SK-N-SH treated with all-trans-retinoic acid at 6 μM for 48 hours (cell line): ENCODE data around the gene SAFB2.

ENCODE experiments used
- ARNTL ChIP-seq: fragments of 450-650 bp; formaldehyde crosslinking; IDR thresholded peaks from 2 replicates; pipeline ENCODE4 v1.5.0; 2020; ENCODE audit warnings: low read depth, mild to moderate bottlenecking, moderate library complexity, borderline replicate concordance
- PPARA ChIP-seq: fragments of 250-450 bp; sonication (Bioruptor Pico); IDR thresholded peaks from 2 replicates; pipeline ENCODE4 v1.5.0; 2020; ENCODE audit warnings: mild to moderate bottlenecking, borderline replicate concordance
- ZFP3 ChIP-seq: fragments of 250-450 bp; sonication (Bioruptor Pico); IDR thresholded peaks from 2 replicates; pipeline ENCODE4 v1.5.0; 2020; ENCODE audit warnings: mild to moderate bottlenecking, moderate library complexity
- ZFP30 ChIP-seq: fragments of 450-650 bp; formaldehyde crosslinking; IDR thresholded peaks from 2 replicates; pipeline ENCODE4 v1.5.0; 2022; ENCODE audit warnings: mild to moderate bottlenecking, moderate library complexity
- TF ChIP-seq, protein P1 (sequence below): fragments of 250-450 bp; sonication (Bioruptor Pico); IDR thresholded peaks from 2 replicates; pipeline ENCODE4 v1.5.0; 2020; ENCODE audit warnings: mild to moderate bottlenecking, moderate library complexity

DNA sequence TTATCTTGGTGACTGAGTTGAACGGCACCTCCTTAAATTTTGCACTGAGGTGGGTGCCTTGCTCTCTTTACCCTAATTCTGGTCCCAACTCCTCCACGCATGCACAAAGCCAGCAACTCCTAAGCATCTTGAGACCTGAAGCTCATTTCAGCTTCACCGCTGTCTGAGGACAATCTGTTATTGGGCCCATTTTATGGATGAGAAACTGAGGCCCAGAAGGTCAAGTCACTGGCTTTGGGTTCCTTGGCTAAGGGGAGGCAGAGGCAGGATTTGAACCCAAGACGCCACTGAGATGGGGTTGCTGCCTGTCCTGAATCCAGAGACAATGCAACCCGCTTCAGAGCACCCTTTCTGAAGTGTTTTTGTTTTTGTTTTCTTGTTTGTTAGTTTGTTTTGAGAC lies 77.5 kb downstream of the SAFB2 start:
- TF ChIP-seq ARNTL (no peak), ZFP3 (CRISPR knock-in tag) (no peak), PPARA (CRISPR knock-in tag) (no peak), ZFP30 (CRISPR knock-in tag) (no peak)
- TF ChIP-seq, protein P1, sequence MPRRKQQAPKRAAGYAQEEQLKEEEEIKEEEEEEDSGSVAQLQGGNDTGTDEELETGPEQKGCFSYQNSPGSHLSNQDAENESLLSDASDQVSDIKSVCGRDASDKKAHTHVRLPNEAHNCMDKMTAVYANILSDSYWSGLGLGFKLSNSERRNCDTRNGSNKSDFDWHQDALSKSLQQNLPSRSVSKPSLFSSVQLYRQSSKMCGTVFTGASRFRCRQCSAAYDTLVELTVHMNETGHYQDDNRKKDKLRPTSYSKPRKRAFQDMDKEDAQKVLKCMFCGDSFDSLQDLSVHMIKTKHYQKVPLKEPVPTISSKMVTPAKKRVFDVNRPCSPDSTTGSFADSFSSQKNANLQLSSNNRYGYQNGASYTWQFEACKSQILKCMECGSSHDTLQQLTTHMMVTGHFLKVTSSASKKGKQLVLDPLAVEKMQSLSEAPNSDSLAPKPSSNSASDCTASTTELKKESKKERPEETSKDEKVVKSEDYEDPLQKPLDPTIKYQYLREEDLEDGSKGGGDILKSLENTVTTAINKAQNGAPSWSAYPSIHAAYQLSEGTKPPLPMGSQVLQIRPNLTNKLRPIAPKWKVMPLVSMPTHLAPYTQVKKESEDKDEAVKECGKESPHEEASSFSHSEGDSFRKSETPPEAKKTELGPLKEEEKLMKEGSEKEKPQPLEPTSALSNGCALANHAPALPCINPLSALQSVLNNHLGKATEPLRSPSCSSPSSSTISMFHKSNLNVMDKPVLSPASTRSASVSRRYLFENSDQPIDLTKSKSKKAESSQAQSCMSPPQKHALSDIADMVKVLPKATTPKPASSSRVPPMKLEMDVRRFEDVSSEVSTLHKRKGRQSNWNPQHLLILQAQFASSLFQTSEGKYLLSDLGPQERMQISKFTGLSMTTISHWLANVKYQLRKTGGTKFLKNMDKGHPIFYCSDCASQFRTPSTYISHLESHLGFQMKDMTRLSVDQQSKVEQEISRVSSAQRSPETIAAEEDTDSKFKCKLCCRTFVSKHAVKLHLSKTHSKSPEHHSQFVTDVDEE = no peak
